GM18858 (cell line): ENCODE measurements around the gene RAP1A.
"Not testable (repeated sequence)": the region's sequence is repeated elsewhere in the genome, so short reads cannot be mapped to it uniquely, and the experiment has no call there.

Experiments used
- ATAC-seq: cut with Tn5 transposase; IDR thresholded peaks from one replicate; pipeline ENCODE4 v1.9.1; 2021; ENCODE audit not compliant: unreplicated experiment

Gene RAP1A

DNA sequence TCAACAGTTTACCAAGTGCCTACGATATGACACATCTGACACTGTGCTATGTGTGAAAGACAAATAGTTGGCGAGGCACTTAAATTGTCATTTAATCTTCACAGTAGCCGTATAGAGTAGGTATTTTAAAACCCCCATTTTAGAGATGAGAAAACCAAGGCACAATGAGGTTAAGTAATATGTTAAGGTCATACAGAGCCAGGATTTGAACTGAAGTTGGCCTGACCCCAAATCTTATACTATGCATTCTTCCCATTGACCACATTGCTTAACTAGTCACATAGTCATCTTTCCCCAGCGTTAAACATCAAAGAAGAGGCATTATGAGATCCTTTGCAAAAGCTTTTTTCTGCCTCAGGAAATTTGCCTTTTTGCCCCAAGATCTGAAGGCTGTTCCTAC, 115.7 kb downstream of the RAP1A start:
- ATAC-seq, result no peak

DNA sequence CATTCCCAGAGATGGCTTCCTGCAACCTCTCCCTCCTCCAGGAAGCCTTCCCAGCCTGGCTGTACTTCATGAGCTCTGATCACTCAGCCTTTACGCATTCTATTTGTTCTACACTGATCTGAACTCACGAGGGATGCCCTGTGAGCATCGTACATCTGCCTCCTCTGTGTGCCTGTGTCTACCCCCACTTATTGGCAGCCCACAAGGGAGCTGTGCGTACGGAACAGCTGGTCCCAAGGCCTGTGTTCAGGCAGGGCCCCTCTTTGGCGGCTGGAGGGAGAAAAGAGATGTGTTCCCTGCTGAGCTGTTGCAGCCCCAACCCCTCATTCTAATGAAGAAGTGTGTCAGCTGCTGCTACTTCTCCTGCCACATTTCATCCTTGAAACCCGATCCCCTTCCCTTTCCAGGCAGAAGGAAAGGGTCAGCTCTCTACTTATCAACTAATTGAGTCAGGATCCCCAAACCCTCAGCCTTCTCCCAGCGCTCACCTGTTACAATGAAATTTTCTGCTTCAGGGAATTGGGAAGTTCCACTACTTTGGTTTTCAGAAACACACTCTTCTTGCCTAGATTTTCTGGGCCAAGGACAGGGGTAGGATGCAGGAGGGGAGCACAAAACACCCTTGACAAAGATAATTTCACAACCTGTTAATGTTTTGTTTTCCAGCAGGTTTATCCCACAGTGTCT, 116.4 kb downstream of the RAP1A start:
- no peak for ATAC-seq

DNA sequence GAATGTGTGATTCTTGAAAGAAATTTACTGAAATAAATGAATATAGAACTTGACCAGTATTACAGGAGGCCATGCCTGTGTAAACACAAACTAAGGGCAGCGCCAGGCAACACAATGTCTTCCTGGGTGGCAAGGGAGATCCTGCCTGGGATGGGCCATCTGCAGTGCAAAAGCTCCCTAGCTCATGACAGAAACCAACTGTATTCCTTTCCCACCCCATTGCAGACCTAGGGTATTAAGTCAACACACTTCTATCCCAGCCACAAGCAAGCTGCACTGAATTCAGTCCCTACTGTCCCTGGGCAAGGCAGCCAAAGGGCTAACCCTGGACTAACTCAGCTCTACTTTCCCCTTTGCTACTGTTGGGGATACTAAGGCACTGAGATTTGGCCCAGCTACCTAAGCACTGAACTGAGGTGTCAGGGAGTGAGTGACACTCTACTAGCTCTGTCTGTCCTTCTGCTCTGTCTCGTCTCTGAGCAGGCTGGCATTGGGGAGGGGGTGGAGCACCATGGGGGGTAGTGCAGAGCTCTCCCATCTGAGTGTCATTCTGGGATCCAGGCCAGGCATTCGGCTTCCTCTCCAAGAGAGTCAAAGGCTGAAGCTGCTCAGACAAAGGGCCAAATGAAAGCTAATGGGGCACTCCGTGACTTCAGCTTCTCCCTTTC, 117.1 kb downstream of the RAP1A start:
- ATAC-seq, result no peak

DNA sequence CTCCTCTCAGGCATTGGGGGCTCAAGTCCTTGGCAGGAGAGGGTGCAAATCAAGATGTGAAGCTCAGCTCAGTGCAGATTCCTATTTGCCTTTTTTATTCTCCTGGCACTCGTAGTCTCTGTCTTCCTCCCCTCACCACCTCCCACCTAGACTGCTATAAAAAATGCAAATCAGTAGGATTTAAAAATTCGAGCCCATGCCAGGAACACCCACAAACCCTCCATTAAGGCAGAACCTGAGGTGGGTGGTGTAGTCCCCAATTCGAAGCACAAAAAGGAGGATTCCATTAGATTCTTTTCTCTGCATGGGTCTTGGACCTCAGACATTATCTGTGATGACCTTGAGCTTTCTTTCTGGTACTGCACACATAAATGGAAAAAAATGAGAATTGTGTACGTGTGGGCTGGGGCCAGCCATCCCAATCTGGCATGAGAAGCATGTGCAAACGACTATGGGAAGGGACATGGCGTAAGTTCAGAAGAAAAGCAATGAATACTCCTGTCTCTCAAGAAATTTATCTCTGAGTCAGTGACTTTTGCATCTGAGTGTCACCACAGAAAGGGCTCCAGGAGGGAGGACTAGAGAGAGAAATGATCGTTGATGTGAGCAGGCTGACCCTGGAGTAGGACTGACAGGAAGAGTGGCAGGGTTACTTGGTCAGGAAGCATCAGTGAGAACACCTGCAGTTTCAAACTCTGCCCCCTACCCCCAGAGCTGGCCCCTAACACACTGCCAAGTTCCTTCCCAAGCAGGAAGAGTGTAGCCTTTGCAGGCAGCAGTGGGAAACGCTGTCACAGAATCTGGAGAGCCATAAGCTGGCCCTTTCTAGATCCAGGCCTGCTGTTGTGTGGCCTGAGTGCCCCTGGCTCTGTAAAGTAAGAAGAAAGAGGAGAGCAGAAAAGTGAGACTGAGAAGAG, 117.9 kb downstream of the RAP1A start:
- no peak for ATAC-seq

DNA sequence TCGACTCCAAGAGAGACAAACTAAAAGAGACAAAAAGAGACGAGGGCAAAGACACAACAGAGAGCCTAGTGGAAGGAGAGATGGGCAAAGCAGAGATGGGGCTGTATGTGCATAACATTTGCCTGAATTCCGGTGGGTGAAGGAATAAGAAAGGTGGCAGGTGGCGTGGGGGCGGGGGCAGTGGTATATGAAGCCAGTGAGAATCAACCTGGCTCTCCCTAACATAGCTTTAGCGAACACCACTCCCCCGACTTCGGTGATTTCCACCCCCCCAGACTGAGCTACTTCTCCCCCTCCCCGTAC, 118.5 kb downstream of the RAP1A start:
- no peak for ATAC-seq

DNA sequence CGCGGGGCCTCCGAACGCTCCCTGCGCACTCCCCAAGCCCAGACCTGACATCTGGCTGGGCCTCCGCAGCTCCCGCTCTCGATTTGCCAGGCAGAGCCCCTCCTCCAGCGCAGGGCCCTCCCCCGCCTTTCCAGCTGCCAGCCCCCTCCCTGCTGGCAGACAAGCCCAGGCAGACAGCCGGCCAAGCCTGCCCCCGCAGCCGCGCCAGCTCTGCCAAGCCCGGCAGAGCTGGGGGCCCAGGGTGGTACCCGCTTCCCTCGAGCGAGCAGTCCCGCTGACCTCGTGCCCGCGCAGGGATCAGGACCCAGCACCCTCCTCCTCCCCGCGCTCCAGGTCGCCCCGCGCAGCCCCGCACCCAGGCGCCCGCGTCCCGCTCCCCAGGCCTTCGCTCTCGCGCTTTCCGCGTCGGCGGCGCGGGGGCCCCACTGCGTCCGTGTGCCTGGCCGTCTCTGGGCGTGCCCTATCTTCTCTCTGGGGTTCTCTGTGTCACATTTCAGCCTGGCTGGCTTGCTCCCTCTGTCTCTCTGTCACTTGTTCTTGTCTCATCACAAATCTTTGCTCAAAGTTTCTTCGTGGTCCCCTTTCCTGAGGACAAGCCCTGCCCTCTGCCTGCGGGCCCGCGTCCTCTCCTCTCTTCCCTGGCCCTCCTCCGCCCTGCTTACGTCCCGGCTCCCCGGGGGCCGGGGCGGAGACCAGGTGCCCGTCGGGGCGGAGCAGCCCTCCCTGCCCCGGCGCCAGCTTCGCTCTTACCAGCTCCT, 119.0 kb downstream of the RAP1A start:
- ATAC-seq, result peak; percentile 30

DNA sequence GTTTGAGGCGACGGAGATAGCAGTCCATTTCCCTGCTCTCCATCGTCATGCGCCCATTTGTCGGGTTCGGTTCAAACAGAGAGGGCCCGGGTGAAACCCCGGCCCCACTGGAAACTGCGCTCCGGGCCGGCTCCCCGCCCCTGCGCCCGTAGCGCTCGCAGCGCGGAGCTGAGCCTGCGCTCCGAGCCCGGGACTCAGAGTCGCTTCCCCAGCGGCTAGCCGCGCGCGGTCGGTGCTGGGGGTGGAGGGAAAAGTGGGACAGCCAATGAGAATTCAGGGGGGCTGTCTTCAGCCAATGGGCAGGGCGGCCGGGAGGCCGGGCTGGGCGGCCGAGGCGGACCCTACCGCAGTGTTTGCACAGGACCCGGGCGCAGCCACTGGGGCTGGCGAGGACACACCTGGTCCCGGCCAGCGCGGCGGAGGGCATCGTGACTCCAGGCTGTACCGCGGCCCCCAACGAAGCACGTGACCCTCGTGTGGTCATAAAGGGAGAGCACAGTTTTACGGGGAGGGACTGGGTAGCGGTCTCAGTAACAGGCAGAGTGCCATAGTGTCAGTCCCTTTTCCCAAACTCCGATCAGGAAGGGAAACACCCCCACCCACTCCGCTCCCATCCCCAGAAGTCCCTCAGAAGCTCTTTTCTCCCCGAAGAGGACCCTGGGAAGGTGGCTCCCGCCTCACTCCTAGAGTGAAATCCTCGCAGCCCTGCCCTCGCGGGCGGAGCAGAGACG, 119.8 kb downstream of the RAP1A start, which contains the start of gene INKA2:
Gene INKA2, minus strand, starts transcription at position 202 of the 731 bp plus-strand sequence. Its CDS starts 153 bp downstream, at position 49.
- peak; percentile 80 for ATAC-seq

DNA sequence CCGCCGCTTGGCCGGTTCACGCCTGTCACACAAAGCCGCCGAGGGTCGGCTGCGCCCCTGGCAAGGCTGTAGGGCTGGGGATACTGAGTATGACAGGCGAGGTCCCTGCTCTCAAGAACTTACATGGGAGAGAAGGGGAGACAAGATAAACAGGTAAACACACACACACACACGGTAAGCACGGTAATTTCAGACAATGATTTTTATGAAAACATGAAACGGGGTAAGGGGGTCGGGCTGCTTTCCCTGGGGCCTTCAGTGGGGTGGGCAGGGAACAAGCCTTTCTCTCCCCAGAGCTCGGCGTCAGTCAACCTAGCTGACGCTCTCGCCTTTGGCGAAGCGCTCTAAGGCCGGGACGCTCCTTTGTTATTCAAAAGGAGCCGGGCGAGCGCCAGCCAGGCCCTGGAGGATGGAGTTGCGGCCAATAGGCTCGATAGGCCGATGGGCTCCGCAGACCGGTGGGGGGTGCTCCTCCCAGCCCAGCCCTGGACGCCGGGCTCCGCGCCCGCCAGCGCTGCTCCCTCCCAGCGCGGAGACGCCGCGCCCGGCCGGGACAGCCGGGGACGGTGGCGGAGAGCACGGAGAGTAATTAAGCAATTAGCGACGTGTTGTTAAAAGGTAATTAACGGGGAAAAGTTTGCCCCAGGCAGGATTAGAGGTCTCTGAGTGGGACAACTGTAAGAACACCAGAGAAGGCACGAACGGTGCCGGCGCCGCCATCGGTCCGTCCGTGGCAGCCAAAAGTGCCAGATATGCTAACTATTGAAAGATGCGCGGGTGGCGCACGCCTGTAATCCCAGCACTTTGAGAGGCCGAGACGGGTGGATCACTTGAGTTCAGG, 120.6 kb downstream of the RAP1A start:
- no peak for ATAC-seq

DNA sequence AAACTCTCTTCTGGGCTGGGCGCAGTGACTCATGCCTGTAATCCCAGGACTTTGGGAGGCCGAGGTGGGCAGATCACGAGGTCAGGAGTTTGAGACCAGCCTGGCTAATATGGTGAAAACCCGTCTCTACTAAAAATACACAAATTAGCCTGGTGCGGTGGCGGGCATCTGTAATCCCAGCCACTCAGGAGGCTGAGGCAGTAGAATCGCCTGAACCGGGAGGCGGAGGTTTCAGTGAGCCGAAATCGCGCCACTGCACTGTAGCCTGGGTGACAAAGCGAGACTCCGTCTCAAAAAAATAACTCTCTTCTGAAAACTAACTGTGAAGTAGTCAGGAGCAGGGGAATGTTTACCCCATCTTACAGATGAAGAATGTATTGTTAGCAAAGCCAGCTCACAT, 122.7 kb downstream of the RAP1A start:
- ATAC-seq, result not testable (repeated sequence)

DNA sequence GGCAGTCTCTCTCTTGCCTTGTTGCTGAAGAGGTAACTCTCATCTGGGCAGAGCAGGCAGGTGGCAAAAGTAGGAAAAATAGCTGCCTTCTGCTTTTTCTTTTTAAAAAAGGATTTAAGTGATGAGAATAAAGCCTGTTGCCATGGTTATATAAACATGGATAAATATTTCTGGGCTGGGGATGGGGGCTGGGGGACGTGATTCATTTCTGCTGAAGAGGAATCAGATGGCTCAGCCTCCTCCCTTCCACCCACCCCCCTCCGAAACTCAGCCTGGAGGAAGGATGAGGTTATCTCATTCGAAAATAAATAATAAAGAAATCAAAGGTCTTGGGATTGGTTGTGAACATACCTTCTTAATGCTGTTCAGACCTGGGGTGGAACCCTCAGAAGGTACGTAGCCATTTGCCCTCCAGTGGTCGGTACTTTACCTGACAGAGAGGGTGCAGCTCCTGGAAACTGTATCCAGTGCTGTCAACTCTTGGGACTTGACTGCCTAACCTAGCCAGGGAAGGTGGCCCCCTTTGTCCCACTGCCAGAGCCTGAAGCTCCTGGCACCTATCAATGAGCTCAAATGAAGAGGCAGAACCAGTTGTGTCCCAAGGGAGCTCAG, 123.5 kb downstream of the RAP1A start:
- no peak for ATAC-seq

DNA sequence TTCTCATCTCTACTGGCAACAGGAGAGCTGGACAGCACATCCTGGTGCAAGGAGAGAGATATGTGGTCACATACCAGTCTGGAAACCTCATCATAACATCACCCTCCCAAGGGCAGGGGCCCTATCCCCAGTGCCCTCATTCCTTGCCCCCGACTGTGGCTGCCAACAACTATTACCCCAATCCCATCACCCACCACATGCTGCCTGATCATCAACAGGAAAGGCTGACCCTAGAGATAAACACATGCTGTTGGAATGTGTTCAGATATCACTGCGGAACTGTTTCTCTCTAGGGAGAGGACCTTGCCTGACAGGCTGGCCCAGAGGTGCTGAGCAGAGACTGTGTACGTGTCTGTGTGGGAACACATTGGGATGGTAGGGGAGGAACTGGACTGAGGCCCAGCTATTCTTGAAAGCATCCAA, 124.1 kb downstream of the RAP1A start:
- ATAC-seq, result no peak

DNA sequence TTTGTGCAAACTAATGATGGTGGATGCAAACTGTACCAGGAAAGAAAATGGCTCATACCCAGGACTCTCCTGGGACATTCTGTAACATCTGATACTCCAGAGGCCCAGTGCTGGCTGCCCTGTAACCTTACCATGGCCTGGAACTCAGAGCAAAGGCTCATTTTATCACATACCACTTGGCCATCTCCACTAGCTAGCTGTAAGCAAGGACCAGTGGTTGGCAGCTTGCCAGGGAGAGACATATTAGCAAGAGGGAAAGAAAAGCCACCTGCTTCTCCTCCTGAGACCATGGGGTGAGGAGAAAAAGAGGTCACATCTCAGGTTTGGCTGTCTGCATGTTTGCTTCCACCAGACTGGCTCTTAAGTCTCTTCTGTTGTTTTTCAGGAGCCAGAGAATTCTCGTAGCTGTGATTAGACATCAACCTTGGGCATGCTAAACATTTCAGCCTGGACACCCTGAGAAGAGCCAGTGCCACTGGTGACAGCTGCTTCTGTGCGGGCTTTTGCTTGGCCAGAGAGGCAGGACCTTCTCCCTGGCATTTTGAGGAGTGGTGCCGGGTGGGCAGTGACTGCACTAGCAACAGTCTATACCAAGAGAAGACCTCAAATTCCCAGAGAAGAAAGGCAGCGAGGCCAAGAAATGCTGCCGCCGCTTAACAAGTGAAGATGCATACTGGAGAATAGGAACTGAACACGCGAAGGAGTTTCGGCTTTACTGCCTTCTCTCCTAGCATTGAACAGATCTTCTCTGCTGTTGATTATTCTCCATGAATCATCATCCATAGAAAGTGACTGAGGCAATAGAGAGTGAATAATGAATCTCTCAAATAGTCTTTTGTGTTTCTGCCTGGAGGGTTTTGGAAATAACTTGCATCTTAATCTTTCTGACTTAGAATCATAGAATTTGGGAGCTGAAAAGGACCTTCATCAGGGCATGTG, 126.4 kb downstream of the RAP1A start:
- ATAC-seq, result no peak

DNA sequence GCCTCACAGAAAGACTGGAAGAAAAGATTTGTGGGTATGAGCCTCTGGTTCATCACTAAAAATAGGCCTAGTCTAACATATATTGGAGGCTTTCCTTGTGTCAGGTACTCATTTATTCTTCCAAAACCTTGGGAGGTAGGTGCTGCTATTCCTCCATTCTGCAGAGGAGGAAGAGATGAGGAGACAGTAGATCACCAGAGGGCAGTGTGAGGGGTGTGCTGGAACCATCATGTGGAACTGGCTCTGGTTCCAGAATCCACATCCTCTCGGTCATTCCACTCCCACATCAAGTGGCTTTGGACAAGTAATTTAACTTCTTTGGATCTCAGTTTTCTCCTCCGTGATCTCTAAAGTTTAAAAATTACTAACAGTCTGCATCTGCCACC, 127.0 kb downstream of the RAP1A start:
- ATAC-seq, result no peak

DNA sequence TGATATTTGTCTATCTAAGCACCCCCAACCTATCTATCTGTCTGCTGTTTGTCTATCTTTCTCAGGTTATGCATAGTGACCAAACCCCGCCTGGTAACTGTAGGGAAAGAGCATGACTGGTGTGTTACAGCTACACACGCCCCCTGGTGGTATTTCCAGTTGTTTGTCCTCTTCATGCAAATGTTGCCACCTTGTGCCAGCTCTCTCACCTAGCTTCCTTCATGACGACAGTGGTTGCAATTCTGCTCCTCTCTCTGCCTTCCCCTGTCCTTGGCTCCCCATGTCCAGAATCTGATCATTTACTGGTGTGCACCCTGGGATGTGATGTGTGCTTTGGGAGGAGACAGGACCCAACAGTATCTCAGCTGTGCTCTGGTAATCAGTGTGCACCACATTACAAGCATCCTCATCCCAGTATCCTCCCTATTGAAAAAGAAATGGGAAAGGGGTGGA, 127.7 kb downstream of the RAP1A start:
- no peak for ATAC-seq

DNA sequence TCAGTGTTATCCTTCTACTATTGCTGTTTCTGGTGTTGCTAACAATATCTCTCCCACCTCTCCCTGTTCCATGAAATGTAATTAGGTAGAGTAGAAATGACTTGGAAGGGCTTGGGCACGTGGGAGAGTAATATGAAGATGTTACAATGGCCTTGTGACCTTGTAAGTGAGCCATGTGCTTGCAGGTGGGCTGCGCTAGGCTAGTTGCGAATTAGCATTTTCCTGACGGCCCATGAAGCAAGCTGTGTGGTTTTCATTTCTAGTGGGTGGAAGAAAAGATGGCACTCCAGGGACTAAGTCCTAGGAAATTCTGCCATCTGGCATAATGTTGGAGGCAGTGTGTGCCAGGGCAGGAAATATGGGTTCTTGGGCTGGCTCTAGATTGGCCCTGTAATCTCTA, 128.4 kb downstream of the RAP1A start:
- no peak for ATAC-seq

DNA sequence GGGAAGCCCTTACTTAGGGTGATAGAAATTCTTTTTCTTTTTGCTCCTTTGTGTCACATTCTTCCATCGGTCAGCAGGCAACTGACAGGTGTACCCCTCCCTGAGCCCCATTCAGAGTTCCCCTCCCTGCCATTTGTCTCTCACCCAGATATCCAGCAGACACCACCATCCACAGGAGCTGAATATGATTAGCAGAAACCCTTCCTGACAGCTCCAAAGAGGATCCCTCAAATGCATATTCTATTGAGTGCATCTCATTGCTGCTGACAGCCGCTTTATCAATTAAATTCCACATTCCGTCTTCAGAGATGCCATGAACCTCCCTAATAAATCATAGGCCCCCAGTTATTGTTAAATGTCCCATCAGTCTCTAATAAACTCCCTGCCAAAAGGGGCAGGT, 130.0 kb downstream of the RAP1A start:
- no peak for ATAC-seq

DNA sequence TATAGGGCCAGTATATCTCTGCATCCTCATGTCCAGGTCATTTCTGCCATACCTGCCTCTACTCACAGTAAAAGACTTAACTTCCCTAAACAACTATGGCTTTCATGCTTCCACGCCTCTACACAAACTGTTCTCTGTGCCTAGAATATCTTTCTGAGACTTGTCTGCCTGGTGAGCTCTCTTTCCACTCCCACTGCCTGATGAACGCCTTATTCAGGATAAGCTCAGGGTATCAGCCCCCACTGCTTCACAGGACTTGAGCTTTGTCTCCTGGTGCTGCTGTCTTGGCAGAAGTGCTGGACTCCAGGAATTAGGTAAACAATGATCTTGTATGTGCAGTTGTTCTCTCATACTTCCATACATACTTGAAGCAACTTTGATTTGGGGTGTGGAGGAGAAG, 131.3 kb downstream of the RAP1A start:
- no peak for ATAC-seq
